GM18511 (cell line): ENCODE measurements around the gene THBS1.

Source experiments
- ATAC-seq: cut with Tn5 transposase; IDR thresholded peaks from one replicate; pipeline ENCODE4 v1.9.1; 2021; ENCODE audit warnings: mild to moderate bottlenecking, moderate library complexity; ENCODE audit not compliant: unreplicated experiment

The THBS1 gene

DNA sequence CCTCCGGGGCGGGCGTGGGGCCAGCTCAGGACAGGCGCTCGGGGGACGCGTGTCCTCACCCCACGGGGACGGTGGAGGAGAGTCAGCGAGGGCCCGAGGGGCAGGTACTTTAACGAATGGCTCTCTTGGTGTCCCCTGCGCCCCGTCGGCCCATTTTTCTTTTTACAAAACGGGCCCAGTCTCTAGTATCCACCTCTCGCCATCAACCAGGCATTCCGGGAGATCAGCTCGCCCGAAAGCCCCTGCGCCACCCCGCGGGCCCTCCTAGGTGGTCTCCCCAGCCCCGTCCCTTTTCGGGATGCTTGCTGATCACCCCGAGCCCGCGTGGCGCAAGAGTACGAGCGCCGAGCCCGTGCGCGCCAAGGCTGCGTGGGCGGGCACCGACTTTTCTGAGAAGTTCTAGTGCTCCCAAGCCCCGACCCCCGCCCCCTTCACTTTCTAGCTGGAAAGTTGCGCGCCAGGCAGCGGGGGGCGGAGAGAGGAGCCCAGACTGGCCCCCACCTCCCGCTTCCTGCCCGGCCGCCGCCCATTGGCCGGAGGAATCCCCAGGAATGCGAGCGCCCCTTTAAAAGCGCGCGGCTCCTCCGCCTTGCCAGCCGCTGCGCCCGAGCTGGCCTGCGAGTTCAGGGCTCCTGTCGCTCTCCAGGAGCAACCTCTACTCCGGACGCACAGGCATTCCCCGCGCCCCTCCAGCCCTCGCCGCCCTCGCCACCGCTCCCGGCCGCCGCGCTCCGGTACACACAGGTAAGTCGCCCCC is at the start of gene THBS1:
Gene THBS1 (plus strand): TSS at position 595 of the 757 bp plus-strand sequence. CDS start 779 bp downstream, outside the sequence.
- peak; percentile 25 for ATAC-seq

DNA sequence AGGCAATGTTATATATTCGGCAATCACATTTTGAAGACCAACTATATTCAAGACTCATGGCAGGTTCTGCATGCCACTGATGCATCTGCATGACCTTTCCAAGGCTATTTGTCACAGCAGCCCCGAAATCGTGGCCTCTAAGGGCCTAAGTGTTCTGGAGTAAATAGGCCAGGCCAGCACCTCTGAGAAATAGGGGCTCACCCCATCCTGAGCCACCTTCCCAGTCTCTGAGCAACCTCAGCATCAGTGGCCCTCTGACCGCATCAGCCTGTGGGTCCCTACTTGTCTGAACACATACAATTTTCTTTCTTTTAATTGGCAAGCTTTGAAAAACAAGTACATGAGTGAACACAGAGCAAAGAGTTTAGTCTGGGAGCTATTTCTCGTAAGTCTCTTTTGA is 45.9 kb upstream of the THBS1 start:
- no peak for ATAC-seq

DNA sequence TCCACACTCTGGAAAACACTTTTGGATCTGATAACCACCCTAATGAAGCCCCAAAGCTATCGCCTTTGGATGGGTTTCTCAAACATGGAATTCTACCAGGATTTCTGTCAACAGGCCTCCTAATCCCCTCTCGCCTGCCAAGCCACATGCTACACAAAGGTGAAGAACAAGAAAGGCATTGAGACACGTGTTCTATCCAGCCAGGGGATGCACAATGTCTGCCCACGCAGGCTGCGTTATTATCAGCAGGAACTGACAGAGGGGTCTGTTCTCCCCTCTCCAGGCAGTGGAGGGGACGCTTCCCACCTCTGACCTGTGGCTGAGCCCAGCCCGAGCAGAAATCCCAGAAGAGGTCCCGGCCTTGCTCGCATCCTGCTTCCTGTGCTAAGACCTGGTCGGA is 45.4 kb upstream of the THBS1 start:
- no peak for ATAC-seq

DNA sequence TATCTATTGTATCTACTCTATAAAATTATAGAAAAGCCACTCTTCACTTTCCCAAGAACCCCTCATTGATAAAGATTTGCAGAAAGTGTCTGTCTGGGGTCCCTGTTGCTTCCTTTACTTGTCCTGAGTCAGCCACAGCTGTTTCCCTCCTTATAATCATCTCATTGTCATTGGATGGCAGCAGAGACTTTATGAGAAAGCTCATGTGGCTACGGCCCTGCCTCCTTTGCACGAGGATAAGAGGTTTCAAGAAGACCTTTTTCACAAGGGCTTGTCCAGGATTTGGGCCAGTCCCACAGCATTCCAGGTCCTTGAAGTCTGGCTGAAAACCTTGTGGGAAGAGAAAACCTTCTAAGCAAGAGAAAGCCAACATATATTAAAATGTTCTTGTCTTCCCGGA is 41.9 kb upstream of the THBS1 start:
- ATAC-seq = no peak

DNA sequence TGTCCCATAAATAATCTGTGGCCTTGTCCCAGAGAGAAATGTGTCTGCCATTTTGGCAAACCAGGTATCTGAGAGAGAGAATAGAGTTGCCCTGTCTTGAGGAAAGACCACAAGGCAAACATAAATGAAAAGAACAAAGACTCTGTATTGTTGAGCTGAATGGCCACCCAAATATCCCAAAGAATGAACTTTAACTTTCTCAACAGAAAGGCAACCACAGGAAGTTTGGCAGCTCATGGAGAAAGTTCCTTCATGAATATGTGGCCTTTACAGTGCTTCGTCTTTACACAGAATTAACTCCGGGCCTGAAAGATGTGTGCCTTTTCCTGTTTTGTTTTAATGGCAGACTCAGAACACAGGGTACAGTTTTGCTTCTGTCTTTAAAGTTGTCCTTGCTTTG is 41.4 kb upstream of the THBS1 start:
- ATAC-seq = no peak

DNA sequence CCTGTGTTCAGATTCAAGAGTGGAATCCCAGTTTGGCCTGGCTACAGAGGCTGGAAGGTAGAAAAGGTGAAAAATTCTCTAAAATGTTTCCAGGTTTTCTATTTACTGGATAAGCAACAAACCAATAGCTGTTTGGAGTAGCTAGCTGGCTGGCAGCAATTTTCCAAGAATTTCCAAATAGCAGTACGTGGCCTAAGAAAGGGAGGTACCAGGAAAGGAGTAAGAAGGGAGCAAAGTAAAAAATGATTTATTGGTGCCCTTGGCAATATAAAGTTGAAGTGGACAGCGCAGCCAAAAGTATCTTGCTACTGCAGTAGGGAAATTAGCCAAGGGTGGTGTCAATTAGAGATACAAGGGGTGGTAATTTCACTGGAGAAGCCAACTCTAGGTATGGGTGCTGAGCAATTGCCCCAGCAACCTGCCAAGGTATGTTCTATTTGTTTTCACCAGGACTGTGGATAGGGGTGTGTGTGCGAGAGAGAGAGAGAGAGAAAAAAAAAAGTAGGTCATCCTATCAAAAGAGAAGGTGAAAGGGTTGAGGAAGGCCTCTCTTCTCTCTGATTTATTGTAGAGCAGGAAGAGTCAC is 40.8 kb upstream of the THBS1 start:
- ATAC-seq = no peak

DNA sequence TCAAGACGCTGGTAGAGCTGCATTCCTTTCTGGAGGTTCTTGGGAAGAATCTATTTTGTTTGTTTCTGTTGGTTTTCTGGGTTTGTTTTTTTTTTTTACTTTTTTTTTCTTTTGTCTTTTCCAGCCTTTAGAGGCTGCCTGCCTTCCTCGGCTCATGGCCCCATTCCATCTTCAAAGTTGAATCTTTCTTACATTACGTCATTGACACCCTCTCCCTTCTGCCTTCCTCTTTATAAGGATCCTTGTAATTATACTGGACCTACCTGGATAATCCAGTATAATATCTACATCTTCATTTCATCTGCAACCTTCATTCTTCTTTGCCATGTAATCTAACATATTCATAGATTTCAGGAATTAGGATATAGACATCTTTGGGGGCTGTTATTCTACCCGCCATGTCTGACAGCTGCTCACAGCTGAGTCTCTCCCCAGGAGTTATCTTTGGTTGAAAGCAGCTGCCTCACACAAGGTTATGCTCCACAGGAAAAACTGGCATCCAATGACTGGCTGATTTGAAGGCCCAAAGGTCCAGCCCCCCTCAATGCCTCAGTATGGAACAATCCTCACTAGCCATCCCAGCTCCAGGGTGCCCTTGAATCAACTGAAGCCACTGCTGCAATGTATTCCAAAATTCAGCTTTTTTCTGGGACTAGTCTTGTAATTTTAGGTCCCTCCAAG is 38.4 kb upstream of the THBS1 start:
- ATAC-seq = no peak

DNA sequence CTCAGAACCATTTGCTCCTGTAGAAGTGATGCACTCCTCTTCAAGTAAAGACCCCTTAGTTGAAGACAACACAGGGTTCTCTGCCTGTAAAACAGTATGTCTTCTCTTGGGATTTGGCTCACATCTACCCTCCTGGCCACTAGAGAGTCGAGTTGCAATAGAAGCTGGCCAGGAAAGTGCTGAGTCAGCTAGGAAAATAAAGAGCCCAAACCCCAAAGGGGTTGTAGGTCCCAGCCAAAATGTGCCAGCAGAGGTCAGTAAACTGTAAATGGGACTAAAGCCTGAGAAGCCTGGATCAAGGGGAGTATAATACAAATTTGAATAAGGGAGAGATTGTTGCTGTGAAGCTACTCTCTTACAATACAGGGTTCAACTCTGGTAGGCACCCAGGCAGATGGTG is 37.2 kb upstream of the THBS1 start:
- no peak for ATAC-seq

DNA sequence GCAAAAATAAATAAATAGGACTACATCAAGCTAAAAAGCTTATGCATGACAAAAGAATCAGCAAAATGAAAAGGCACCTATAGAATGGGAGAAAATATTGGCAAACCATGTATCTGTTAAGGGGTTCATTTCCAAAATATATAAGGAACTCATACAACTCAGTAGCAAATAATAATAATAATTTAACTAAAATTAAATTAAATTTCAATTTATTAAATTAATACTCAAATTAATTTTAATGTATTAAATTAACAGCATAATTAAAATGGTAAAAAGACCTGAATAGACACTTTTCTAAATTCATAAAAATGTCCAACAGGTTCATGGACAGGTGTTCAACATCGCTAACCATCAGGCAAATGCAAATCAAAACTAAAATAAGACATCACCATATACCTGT is 34.0 kb upstream of the THBS1 start:
- no peak for ATAC-seq

DNA sequence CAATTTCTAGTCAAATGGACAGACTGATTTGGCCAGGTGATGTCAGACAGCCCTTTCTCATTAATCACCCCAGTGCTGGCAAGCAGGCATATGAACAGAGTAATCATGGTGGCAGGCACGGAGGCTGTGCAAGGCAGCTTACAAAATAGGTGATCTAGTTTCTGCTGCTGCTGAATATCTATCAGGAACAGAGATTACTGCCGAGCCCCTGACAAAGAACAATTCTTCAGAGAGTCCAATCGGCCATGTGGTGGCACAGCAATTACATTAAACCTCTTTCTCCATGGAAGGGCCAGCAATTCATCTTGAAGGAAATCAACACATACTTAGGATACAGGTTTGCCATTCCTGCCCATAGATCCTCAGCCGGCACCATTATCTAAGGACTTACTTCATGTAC is 32.3 kb upstream of the THBS1 start:
- no peak for ATAC-seq

DNA sequence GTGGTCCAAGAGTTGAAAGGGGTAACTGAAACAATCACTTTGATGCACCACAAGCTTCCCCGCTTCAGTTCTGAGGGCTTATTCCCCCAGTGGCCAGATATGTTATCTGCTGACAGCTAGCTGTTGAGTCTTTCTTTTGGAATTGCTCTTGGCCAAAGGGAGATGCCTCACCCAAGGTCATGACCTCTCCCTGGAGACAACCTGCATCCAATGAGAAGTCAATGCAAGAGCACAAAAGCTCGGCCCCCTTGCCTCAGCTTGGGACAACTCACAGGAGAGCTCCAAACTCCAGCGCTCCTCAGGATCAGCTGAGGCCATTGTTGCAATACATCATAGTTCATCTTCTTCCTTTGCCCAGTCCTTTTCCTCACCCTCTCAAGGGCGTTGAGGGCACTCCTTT is 31.0 kb upstream of the THBS1 start:
- ATAC-seq = no peak

DNA sequence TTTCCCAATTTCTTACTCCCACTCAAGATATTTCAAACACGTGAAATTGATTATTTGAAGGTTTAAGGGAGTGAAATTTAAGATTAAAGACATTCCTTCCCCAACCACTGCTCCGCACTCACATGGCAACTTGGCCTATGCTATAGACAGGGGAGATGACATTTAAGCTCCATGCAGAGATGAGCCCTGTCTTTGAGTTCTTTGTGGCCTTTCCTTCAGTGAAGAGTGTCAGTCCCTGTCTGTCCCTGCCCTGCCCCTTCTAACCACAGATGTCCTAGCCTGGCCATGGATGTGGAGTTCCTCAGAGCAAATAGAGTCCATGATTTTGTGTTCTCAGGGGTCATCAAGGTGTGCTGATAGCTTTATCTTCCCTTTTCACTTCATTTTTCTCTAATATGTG is 29.4 kb upstream of the THBS1 start:
- no peak for ATAC-seq

DNA sequence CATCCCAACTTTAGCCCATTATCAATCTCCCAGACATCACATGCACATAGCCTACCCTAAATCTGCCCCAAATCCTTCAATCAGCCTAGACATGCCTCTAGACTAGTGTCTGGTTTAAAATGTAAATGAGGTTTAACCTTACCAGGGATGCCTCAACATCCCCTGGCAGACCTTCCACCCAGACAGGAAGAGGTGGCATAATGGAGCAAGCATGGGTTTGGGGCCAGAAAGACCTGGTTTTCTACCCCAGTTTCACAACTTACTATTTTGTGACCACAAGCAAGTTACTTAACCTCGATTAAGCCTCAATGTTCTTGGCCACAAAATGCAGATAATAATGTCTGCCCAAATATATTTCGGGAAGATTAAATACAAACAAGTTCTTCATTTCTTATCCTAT is 28.3 kb upstream of the THBS1 start:
- no peak for ATAC-seq

DNA sequence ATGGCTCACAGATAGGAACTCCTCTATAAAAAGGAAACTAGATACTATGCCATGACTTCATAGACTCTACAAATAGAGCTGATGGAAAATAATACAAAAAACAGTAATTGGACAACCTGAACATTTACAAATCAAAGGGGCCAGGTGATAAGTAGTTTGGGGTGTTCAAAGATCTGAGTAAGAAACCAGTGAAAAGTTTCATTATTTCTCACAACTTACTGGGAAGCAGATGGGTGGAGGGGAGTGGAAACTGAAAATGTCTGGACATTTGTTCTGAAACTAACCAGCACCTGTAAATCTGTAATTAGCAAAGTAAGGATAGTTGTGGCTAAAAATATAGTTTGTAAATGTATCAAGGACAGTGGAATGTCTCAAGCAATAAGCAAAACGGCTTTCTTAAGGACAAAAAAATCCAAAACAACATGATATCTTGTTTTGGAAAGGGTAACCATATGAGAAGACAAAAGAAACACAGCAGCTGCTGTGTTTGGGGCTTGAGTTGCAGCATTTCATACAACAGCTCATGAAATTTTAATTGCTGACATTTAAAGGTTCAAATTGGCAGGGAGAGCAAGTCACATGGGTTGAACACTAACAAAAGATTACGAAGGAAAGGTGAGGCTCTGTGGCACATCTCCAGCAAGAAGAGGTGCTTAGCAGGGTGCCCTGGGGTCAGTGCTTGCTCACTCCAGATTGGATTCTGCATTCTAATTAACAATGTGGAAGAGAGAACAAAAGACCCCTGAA is 26.8 kb upstream of the THBS1 start:
- peak; percentile 57 for ATAC-seq

DNA sequence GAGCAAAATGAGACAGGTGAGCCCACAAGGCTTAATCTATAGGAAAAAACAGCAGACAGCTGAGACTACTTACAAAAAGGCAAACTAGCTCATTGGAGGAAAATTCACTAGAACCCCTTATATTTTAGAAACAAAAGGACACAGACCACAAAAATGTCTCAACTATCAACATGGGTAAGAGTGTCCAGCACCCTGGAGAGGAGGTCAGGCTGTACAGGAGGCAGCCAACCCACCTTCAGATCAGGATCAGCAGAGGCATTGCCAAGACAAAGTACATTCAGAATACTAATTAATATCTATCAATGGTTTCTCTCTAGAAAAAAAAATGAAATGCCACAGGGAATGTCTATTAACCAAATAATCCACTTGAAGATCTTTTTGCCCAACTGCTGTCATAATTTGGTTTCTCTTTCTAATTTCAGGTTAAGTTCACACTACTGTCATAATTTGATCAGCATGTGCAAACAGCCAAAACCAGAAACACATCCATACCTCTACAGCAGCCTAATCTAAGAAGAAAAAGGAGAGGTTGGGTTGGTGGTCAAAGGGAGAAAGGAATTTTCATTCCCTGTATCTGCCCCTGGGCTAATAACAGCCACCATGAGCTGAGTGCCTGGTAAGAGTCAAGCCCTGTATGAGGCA is 26.0 kb upstream of the THBS1 start:
- peak; percentile 55 for ATAC-seq

DNA sequence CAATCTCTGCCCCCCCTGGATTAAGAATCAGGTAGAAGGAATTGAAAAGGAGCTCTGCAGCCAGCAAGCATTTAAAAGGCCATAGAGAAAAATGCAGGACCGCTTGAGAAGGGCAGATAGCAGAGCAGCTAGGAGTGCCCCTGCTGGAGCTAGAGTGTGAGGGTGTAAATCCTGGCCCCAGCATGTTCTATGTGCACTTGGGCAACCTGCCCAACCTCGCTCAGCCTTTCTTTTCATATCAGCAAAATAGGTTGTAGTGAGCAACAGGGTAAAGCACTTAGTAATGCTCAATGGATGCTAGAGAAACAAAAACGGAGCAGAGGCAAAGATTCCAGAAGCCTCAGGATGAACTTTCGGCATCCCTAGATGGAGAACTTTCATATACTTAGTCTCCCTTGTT is 25.0 kb upstream of the THBS1 start:
- ATAC-seq = no peak

DNA sequence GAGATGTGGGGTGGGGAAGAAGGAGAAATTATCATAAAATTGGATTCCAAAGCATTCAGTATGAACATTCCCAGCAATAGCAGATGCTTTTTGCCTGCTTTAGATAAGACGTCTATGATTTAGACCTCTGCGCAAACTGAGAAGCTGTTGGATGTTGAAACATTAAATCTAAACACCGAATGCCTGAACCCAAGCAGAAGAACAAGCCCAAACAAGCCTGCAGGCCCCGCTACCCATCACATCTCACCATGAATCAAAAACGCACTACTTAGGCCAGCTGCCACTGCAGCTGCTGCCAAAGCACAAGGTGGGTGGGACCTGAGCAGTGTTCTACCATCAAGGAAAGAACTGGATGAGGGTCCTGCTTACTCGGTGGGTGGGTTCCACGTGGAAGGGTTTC is 24.4 kb upstream of the THBS1 start:
- no peak for ATAC-seq

DNA sequence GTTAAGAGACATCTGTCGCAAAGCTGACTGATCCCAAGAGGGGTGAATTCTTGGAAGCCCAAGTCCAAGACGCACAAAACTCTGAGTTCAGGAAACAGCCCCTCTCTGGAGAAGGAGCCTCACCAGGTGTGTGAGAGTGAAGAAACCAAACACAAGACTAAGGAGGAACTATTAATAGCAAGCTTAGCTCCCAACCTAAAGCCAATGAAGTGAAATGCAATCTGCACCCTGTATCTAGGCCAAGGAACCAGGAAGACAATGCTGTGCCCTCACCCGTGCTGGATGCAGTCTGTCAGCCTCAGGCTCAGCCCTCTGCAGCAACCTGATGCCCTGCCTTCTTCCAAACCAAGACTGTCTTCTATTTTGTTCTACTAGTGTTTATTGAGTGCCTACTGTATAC is 22.5 kb upstream of the THBS1 start:
- no peak for ATAC-seq

DNA sequence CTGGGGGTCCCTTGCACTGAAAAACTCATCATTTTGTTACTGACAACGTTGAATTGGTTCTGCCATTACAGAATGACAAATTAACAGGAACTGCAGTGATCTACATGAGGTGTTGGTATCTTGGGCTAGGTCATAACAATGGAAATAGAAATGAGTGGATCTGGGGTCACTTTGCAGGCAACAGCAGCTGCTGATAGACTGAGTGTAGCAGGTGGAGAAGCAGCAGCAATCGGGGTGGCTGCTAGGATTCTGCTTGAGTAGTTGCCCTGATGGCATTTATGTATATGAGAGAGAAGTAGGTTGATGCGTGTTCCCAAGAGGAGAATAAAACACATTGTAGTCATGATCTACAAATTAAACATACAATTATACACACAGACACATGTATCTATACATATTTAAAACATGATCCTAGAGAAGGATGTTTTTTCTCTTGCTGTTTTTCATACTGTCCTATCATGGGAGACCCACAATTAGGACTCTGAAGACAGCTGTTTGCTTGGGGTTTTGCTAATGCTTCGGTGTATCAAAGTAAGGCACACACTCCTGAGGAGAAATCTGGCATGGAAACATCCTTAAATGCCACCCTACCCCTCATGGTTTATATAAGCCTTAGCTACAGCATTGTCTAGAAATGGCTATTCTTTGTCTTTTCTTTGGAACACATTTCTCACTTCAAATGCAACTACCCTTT is 15.8 kb upstream of the THBS1 start:
- ATAC-seq = no peak

DNA sequence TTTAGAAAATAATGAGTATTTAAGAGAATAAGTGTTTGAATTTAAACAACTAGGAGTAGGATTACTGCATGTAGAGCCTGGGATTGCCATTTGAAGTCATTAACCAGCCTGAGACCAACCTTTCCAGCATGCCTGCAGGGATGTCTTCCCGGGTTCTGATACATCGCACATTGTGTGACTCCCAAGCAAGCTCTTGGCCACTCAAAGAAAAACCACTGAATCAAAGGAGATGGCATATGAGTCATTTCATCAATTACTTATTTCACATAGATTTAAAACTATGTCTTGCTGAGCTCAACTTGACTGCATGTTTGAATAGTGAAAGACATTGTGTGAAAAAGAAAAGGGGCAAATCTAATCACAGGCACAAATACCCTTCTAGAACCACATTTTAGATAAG is 15.0 kb upstream of the THBS1 start:
- ATAC-seq = no peak

DNA sequence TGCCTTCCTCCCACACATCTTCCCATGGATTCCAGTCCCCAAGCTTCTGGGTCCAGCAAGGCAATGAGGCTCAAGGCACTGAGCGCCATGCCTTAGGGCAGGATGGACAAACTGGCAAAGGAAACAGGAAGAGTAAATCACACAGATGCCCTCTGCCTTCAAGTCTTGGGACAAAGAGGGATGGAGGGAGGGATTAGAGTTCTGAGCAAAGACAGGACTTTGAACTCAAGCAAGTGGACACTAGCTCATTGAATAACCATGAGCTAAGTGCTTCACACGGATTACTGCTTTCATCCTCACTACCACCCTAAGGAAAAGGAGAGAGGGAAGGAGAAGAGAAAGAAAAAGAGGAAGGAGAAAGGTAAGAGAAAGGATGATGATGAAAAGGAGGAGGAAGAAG is 7.6 kb upstream of the THBS1 start:
- ATAC-seq = no peak
